Measurements from ENCODE around the gene INTS3.
A peak's percentile ranks its signal among the peaks of the same experiment; 100 is the strongest.
"Not testable (repeated sequence)": the region's sequence is repeated elsewhere in the genome, so short reads cannot be mapped to it uniquely, and the experiment has no call there.

Gene INTS3

DNA sequence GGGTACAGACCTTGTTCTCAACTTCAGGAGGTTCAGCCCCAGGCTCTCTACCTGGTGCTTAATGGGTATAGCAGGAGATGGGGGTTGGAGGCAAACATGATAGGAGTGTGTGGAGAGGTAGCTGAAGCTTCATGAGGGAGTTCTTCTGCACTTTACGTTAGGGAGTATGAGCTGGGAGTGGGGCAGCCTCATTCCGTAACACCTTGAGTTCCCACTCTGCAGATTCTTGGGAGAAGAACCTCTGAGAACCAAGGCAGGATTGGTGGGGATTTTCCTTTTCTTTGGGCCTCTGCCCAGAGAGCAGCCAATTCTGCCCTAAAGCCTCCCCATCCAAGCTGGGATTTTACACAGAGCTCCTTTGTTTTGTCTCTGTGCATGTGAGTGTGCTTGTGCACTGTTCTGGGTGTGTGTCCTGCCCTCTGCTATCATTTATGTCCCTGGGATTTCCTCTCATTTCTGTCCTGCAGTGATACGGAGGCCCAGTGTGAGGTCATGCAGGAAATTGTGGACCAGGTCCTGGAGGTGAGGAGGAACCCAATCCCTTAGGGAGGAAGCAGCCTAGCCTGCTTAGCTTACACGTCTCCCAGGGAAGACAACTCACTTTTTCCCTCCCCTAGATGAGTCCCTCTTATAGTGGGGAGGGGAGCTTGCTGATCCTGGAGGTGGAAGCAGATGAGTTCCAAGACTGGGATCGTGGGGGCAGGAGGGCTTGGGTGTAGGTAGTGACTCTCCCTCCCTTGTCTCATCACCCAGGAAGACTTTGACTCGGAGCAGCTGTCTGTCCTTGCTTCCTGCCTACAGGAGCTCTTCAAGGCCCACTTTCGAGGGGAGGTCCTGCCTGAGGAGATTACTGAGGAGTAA is 35.7 kb downstream of the INTS3 start:
- no peak for DNase-seq

- DNase-seq, result no peak
Observed at GRCh38 chr1:153764310-153764709, 36.5 kb downstream of the INTS3 start.

GRCh38 chr1:153766663-153767062 is 38.8 kb downstream of the INTS3 start:
- not testable (repeated sequence) for DNase-seq

GRCh38 chr1:153767519-153767918 is 39.7 kb downstream of the INTS3 start:
- DNase-seq, result no peak

DNA sequence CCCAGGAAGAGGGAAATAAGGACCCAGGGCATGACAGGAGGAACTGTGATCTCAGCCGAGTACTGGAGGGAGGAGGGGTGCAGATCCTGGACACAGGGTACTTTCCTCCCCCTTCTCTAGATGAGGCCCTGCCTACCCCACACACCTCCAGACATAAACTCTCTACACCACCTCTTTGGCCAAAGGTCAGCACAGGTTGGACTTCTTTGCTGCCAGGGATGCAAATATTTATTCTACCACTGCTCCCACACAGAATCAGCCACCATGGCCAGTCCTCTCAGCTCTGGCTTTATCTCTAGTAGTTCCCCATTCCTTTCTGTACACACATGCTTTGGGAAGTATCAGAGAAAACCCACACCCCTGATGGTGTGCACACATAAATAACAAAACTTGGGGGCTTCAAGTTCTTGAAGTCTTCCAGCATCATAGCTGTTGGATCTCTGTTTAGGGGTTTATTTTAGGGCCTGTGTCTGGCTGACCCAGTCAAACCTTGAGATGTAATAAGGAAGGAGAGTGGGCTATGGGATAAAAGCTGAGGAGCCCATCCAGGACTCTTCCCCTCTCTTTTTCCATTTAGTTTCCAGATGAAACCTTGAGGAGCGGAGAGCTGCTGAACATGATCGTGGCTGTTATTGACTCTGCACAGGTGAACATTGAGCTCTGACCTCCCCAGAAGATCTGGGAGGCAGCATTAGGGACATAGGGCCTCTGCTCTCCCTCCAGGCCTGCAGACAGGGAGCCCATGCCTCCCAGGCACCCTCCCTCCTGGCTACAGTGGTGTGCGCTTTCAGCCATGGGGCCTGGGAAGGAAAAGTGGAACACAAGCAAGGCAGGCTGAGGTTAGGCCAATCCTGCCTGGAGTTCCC is 40.7 kb downstream of the INTS3 start:
- DNase-seq, result no peak

DNA sequence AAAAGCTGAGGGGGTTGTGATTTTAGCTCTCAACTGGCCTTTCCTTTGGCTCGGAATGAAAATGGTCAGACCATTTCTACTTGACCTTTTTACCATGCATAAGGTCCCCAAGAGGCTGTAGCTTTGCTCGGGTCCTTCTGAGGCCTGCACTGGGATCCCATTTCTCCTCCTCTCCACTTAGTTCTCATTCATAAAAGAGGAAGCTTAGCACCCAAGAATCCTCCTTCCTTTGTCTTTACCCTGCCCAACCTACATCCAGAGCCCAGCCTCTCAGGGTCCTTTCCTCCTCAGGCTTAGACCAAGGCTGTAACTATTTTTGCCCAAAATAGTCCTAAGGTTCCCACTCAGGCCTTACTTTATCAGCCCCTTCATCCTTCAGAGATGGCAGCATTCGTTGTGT is 41.4 kb downstream of the INTS3 start:
- DNase-seq, result no peak

DNA sequence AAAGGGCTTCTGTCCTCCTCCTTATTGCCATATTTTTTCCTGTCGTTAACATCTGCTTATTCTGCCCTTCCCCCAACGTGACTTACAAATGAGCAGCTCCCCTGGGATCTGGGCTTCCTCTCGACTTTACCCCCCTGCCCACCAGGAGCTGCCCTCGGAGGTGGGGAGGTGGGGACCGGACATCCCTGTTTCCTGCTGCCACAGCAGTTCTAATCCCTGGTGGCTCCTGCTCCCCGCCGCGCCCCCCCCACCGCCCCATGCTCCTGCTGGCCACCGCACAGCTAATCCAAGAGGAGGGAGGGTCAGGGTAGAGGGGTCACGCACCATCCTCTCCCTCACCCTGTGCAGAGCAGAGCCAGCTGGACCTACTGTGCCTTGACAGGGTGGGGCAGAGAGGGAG is 42.9 kb downstream of the INTS3 start:
- no peak for DNase-seq

GRCh38 chr1:153771261-153771660 is 43.4 kb downstream of the INTS3 start:
- DNase-seq, result no peak

DNA sequence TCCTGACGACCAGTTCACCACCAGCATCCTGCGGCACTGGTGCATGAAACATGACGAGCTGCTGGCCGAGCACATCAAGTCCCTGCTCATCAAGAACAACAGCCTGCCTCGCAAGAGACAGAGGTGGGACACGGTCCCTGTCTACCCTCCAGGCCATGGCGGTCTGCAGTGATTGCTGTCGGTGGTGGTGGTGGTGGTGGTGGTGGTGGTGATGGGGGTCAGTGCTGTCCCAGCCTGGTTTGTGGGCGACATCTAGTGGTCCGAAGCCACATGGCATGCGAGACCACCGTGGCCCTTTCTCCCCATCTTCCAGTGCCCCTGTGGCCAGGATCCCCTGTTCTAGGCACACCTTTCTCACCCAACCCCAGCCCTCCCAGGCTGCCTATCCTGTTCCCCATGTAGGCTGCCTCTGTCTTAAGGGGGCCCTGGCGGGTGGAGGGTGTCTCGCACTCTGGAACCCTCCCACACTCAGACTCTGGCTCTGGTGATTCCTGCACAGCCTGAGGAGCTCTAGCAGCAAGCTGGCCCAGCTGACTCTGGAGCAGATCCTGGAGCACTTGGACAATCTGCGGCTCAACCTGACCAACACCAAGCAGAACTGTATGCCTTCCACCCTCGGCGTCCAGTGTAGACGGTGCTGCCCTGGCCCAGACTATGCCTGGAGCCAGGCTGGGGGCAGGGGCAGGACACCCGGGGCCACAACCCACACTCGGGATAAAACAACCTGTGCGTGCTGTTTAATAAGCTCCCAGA is 44.2 kb downstream of the INTS3 start:
- DNase-seq, result peak; percentile 38

- DNase-seq, result no peak
Observed at GRCh38 chr1:153773096-153773921, 45.5 kb downstream of the INTS3 start.

DNA sequence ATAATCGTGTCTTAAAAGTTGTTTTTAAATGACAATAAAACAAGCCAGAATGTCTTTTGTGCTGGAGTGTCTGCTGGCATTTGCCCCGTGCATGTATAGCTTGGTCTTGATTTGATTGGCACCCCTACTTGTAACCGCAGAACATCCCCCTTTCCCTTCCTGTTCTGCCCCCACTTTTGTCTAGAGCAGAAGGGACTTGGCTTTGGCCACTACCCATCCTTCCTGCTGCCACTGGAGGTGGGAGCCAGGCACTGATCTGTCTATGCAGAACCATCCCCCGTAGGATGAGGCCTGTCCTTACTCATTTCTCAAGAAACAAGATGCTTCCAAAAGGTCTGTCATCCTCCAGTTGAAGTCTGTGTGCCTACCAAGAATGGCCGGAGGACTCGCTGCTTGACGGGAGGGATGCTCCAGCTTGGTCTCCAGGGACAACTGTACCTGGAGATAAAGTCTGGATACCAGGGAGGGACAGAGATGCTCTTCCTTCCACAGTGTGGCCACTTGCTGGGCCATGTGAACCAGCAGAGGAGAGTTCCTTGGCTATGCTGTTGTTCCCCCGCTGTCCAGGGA is 46.3 kb downstream of the INTS3 start:
- DNase-seq, result no peak

GRCh38 chr1:153774780-153775457 is 47.1 kb downstream of the INTS3 start, which contains the start of gene SLC27A3:
SLC27A3 (plus strand) TSS chr1:153775407; CDS start chr1:153775498, 91 bp downstream.
- peak; percentile 88 for DNase-seq

DNA sequence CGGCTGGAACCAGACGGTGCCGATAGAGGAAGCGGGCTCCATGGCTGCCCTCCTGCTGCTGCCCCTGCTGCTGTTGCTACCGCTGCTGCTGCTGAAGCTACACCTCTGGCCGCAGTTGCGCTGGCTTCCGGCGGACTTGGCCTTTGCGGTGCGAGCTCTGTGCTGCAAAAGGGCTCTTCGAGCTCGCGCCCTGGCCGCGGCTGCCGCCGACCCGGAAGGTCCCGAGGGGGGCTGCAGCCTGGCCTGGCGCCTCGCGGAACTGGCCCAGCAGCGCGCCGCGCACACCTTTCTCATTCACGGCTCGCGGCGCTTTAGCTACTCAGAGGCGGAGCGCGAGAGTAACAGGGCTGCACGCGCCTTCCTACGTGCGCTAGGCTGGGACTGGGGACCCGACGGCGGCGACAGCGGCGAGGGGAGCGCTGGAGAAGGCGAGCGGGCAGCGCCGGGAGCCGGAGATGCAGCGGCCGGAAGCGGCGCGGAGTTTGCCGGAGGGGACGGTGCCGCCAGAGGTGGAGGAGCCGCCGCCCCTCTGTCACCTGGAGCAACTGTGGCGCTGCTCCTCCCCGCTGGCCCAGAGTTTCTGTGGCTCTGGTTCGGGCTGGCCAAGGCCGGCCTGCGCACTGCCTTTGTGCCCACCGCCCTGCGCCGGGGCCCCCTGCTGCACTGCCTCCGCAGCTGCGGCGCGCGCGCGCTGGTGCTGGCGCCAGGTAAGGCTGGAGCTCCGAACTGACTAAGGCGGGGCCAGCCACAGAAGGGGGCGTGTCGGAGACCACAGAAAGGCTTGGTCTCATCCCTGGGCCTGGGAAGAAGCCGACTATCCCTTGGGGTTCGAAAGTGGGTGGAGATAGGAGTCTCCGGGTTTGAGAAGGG is 47.8 kb downstream of the INTS3 start:
- DNase-seq, result peak; percentile 81

- DNase-seq, result no peak
Observed at GRCh38 chr1:153776352-153776751, 48.5 kb downstream of the INTS3 start.

- no peak for DNase-seq
Observed at GRCh38 chr1:153776845-153777370, 49.1 kb downstream of the INTS3 start.

DNA sequence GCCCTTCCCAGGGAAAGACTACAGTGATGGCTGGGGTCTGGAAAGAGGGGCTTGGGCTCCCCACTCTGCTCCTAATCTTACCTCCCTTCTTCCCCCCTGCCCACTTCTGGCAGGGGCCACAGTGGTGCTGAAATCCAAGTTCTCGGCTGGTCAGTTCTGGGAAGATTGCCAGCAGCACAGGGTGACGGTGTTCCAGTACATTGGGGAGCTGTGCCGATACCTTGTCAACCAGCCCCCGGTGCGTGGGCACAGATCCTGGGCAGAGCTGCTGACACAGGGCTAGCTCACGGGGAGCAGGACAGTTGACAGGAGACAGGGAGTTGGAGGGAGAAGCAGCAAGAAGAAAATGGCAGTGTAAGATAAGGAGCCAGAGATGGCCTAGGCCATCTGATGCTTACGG is 49.8 kb downstream of the INTS3 start:
- no peak for DNase-seq

GRCh38 chr1:153778051-153778823 is 50.4 kb downstream of the INTS3 start:
- no peak for DNase-seq

GRCh38 chr1:153778824-153779519 is 51.1 kb downstream of the INTS3 start:
- DNase-seq, result no peak

All from NCI-H1694 (cell line).